Measurements from ENCODE around the gene BTBD9. TPM values are rescaled to one million over a fixed set of nuclear protein-coding genes. Genes with fewer than 3 reads are reported as not detected.

BTBD9 gene
- total and polyA plus RNA-seq, 9 of the 15 experiments (the other 6 are each of a cell fraction or from before 2014, with no cell fraction given): 0.08 to 1.6 (median 0.58) TPM

GRCh38 chr6:38579010-38579628 is 60.6 kb downstream of the BTBD9 start (continued):
- TF ChIP-seq, protein P1, sequence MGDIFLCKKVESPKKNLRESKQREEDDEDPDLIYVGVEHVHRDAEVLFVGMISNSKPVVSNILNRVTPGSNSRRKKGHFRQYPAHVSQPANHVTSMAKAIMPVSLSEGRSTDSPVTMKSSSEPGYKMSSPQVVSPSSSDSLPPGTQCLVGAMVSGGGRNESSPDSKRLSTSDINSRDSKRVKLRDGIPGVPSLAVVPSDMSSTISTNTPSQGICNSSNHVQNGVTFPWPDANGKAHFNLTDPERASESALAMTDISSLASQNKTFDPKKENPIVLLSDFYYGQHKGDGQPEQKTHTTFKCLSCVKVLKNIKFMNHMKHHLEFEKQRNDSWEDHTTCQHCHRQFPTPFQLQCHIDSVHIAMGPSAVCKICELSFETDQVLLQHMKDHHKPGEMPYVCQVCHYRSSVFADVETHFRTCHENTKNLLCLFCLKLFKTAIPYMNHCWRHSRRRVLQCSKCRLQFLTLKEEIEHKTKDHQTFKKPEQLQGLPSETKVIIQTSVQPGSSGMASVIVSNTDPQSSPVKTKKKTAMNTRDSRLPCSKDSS (IDR thresholded peaks at IDR 0.05; ENCODE audit: low read depth, partially characterized antibody): no peak
- no peak for TF ChIP-seq BCL6 (CRISPR knock-in tag; IDR thresholded peaks at IDR 0.05)
- TF ChIP-seq, protein P2, sequence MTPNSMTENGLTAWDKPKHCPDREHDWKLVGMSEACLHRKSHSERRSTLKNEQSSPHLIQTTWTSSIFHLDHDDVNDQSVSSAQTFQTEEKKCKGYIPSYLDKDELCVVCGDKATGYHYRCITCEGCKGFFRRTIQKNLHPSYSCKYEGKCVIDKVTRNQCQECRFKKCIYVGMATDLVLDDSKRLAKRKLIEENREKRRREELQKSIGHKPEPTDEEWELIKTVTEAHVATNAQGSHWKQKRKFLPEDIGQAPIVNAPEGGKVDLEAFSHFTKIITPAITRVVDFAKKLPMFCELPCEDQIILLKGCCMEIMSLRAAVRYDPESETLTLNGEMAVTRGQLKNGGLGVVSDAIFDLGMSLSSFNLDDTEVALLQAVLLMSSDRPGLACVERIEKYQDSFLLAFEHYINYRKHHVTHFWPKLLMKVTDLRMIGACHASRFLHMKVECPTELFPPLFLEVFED (CRISPR knock-in tag; conservative IDR thresholded peaks at IDR 0.05): no peak
- TF ChIP-seq FOSL1 (tag; conservative IDR thresholded peaks at IDR 0.05): no peak
- peak; percentile 81 for TF ChIP-seq BACH1 (tag; IDR thresholded peaks at IDR 0.05)
- TF ChIP-seq KLF10 (CRISPR knock-in tag; IDR thresholded peaks at IDR 0.05): no peak
- TF ChIP-seq PURB (CRISPR knock-in tag; IDR thresholded peaks at IDR 0.05; ENCODE audit: low read depth): no peak
- TF ChIP-seq PKNOX1 (IDR thresholded peaks at IDR 0.05): peak; percentile 38
- no peak for TF ChIP-seq JUNB (CRISPR knock-in tag; conservative IDR thresholded peaks at IDR 0.05)
- TF ChIP-seq ZNF253 (CRISPR knock-in tag; conservative IDR thresholded peaks at IDR 0.05): no peak
- peak; percentile 69 for TF ChIP-seq ZNF592 (IDR thresholded peaks at IDR 0.05)
- TF ChIP-seq ZC3H4 (CRISPR knock-in tag; IDR thresholded peaks at IDR 0.05; ENCODE audit: borderline replicate concordance): no peak
- no peak for TF ChIP-seq MIER1 (IDR thresholded peaks at IDR 0.05; ENCODE audit: low read depth)
- no peak for TF ChIP-seq U2AF2 (optimal IDR thresholded peaks at IDR 0.05; ENCODE audit: low read depth, low read length)
- no peak for TF ChIP-seq NFATC3 (IDR thresholded peaks at IDR 0.05)
- TF ChIP-seq NFE2 (IDR thresholded peaks at IDR 0.05; ENCODE audit: low read depth): peak; percentile 97
- no peak for TF ChIP-seq JUND (IDR thresholded peaks at IDR 0.05; ENCODE audit: borderline replicate concordance, low read depth, low read length)
- peak; percentile 39; the same call in 1 of the 3 replicates for TF ChIP-seq JUND (tag; IDR thresholded peaks at IDR 0.05; ENCODE audit: borderline replicate concordance, low read depth, low read length)
- peak; percentile 65; the same call in 1 of the 2 replicates for TF ChIP-seq SMARCA4 (IDR thresholded peaks at IDR 0.05)
- peak; percentile 97 for TF ChIP-seq C11orf30 (IDR thresholded peaks at IDR 0.05; ENCODE audit: low read depth)
